HEK293T (cell line): ENCODE measurements around the gene EPHB4.
"Not testable (repeated sequence)": the region's sequence is repeated elsewhere in the genome, so short reads cannot be mapped to it uniquely, and the experiment has no call there.

Experiments
- CTCF ChIA-PET: fragments of 350-600 bp; formaldehyde crosslinking; extraction: SDS; loops from one replicate; lab custom pipeline; 2021; ENCODE audit warnings: antibody characterized with exemption, inconsistent platforms; lab: Yijun Ruan, JAX
- POLR2A ChIA-PET: fragments of 350-600 bp; formaldehyde crosslinking; extraction: SDS; loops from one replicate; lab custom pipeline; 2020; ENCODE audit warnings: antibody characterized with exemption, inconsistent platforms; lab: Yijun Ruan, JAX
- DNase-seq: peaks from one replicate; pipeline ENCODE4 v3.0.0; 2012; ENCODE audit warnings: mixed read lengths; ENCODE audit errors: extremely low spot score
- ARNT ChIP-seq: fragments of 450-650 bp; IDR thresholded peaks from 2 replicates; pipeline ENCODE4 v1.6.1; 2017; ENCODE audit warnings: mild to moderate bottlenecking
- BHLHE40 ChIP-seq: fragments of 450-650 bp; IDR thresholded peaks from 2 replicates; pipeline ENCODE4 v1.6.1; 2016; ENCODE audit warnings: mild to moderate bottlenecking, moderate library complexity, borderline replicate concordance
- CTBP1 ChIP-seq: fragments of 450-650 bp; IDR thresholded peaks from 2 replicates; pipeline ENCODE4 v1.6.1; 2016; ENCODE audit warnings: borderline replicate concordance
- ELF4 ChIP-seq: fragments of 450-650 bp; IDR thresholded peaks from 2 replicates; pipeline ENCODE4 v1.6.1; 2017; ENCODE audit warnings: antibody characterized with exemption
- FOXA1 ChIP-seq: fragments of 450-650 bp; IDR thresholded peaks from 2 replicates; pipeline ENCODE4 v1.6.1; 2016; ENCODE audit warnings: mild to moderate bottlenecking
- FOXK2 ChIP-seq: fragments of 450-650 bp; IDR thresholded peaks from 2 replicates; pipeline ENCODE4 v1.6.1; 2016; ENCODE audit warnings: mild to moderate bottlenecking
- FOXM1 ChIP-seq: fragments of 450-650 bp; IDR thresholded peaks from 2 replicates; pipeline ENCODE4 v1.6.1; 2017; ENCODE audit warnings: mild to moderate bottlenecking, borderline replicate concordance
- HDGF ChIP-seq: fragments of 450-650 bp; IDR thresholded peaks from 2 replicates; pipeline ENCODE4 v1.6.1; 2017; ENCODE audit warnings: antibody characterized with exemption, borderline replicate concordance
- L3MBTL2 ChIP-seq: fragments of 450-650 bp; conservative IDR thresholded peaks from 2 replicates; pipeline ENCODE4 v1.6.1; 2016; ENCODE audit warnings: mild to moderate bottlenecking
- LEF1 ChIP-seq: fragments of 450-650 bp; IDR thresholded peaks from 2 replicates; pipeline ENCODE4 v1.6.1; 2017; ENCODE audit warnings: mild to moderate bottlenecking, borderline replicate concordance
- NFRKB ChIP-seq: fragments of 450-650 bp; IDR thresholded peaks from 2 replicates; pipeline ENCODE4 v1.6.1; 2016; ENCODE audit warnings: mild to moderate bottlenecking, moderate library complexity
- PKNOX1 ChIP-seq: fragments of 450-650 bp; IDR thresholded peaks from 2 replicates; pipeline ENCODE4 v1.6.1; 2016
- SP1 ChIP-seq: fragments of 450-650 bp; IDR thresholded peaks from 2 replicates; pipeline ENCODE4 v1.6.1; 2017
- SUZ12 ChIP-seq: fragments of 450-650 bp; IDR thresholded peaks from 2 replicates; pipeline ENCODE4 v1.6.1; 2016; ENCODE audit warnings: mild to moderate bottlenecking
- TARDBP ChIP-seq: fragments of 450-650 bp; IDR thresholded peaks from 2 replicates; pipeline ENCODE4 v1.6.1; 2016
- ZNF384 ChIP-seq: fragments of 450-650 bp; IDR thresholded peaks from 2 replicates; pipeline ENCODE4 v1.6.1; 2016

Gene EPHB4

GRCh38 chr7:100765250-100765649, 62.1 kb downstream of the EPHB4 start:
- no peak for DNase-seq
- ChIA-PET POLR2A (no interaction called here), CTCF (no interaction called here)
- TF ChIP-seq HDGF: no peak
- TF ChIP-seq CTBP1: no peak
- TF ChIP-seq L3MBTL2: no peak
- TF ChIP-seq SP1: no peak
- TF ChIP-seq LEF1: no peak
- TF ChIP-seq ARNT: no peak
- no peak for TF ChIP-seq FOXK2
- no peak for TF ChIP-seq TARDBP
- TF ChIP-seq ELF4: no peak
- no peak for TF ChIP-seq PKNOX1
- TF ChIP-seq FOXM1: no peak
- no peak for TF ChIP-seq SUZ12
- TF ChIP-seq FOXA1: no peak
- no peak for TF ChIP-seq ZNF384
- TF ChIP-seq BHLHE40: no peak
- no peak for TF ChIP-seq NFRKB

- ChIA-PET POLR2A (no interaction called here), CTCF (no interaction called here)
- no peak for DNase-seq
- TF ChIP-seq LEF1 (no peak), TARDBP (no peak), ELF4 (no peak), SP1 (no peak), SUZ12 (no peak), HDGF (no peak), PKNOX1 (no peak), L3MBTL2 (no peak), FOXM1 (no peak), ZNF384 (no peak), FOXA1 (no peak), ARNT (no peak), CTBP1 (no peak), FOXK2 (no peak), BHLHE40 (no peak), NFRKB (no peak)
Observed at GRCh38 chr7:100764841-100765240, 62.5 kb downstream of the EPHB4 start.

GRCh38 chr7:100763556-100764140, 63.7 kb downstream of the EPHB4 start:
- CTCF ChIA-PET: no interaction called here
- no peak for DNase-seq
- TF ChIP-seq LEF1 (no peak), SP1 (no peak), FOXK2 (no peak), PKNOX1 (no peak), ZNF384 (no peak), L3MBTL2 (no peak), CTBP1 (no peak), TARDBP (no peak), FOXM1 (no peak), FOXA1 (no peak), NFRKB (no peak)
- POLR2A ChIA-PET: no interaction called here

GRCh38 chr7:100762841-100763240, 64.5 kb downstream of the EPHB4 start:
- CTCF ChIA-PET: interaction anchor here (0.7 kb wide), 1 partner anchor 127 kb away, joined by 3 read pairs; the partner anchor contains the start of gene UFSP1
- DNase-seq, POLR2A ChIA-PET: not testable (repeated sequence)

GRCh38 chr7:100759357-100760171, 67.8 kb downstream of the EPHB4 start:
- no peak for DNase-seq
- ChIA-PET CTCF (no interaction called here), POLR2A (no interaction called here)
- no peak for TF ChIP-seq ELF4
- TF ChIP-seq ZNF384: no peak
- TF ChIP-seq L3MBTL2: no peak
- TF ChIP-seq FOXA1: no peak
- TF ChIP-seq BHLHE40: no peak
- TF ChIP-seq ARNT: no peak
- TF ChIP-seq SUZ12: no peak
- no peak for TF ChIP-seq HDGF
- no peak for TF ChIP-seq FOXK2
- TF ChIP-seq SP1: no peak
- no peak for TF ChIP-seq CTBP1
- TF ChIP-seq NFRKB: no peak
- TF ChIP-seq TARDBP: no peak
- no peak for TF ChIP-seq LEF1
- TF ChIP-seq PKNOX1: no peak
- no peak for TF ChIP-seq FOXM1
